Measurements from ENCODE around the gene NEB.

DNA sequence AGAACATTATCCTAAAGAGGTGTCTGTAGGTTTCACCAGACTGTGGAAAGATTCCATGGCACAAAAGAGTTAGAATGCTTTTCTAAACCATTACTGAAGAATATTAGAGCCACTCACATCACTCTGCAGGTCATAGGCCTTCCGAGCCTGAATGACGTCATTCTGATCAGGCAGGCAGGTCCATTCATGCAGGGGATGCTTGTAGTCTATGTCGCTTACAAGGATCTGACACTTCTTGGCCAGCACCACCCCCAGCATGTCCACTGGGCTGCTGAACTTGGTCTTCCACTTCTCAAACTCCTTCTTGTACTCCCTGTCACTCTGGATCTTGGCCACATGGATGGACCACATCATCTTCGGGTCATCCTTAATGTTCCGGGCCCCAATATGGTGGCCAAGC lies 120.1 kb downstream of the NEB start:
- TF ChIP-seq EZH2phosphoT487 (IDR thresholded peaks at IDR 0.05; ENCODE audit: borderline replicate concordance) (no peak), CTCF (conservative IDR thresholded peaks at IDR 0.05; ENCODE audit: low read length) (no peak)

All from Loucy (cell line).